Thyroid gland (tissue), 4 donors: ENCODE results near the gene RASSF8. TPM values are rescaled to one million over a fixed set of nuclear protein-coding genes. Genes with fewer than 3 reads are reported as not detected.

ENCODE experiments used
- DNase-seq, 2 donors: peaks; one replicate each; pipeline ENCODE4 v3.0.0-alpha.2; 2019
- H3K27ac ChIP-seq, 3 donors: fragments of 200-600 bp; sonication (generic); 1 replicate in 2 of 3; 2 replicates in 1 of 3; pipeline ENCODE4 v1.5.1; 2016 to 2019; ENCODE audit warnings: mild to moderate bottlenecking in 1 of 3, moderate library complexity in 1 of 3
- H3K27me3 ChIP-seq: fragments of 200-600 bp; sonication (generic); one replicate; pipeline ENCODE4 v1.5.1; 2019
- H3K36me3 ChIP-seq, 2 donors: fragments of 200-600 bp; sonication (generic); one replicate each; pipeline ENCODE4 v1.5.1; 2016 to 2019
- H3K4me1 ChIP-seq, 2 donors: fragments of 200-600 bp; sonication (generic); one replicate each; pipeline ENCODE4 v1.5.1; 2017 to 2019
- H3K4me3 ChIP-seq, 3 donors: fragments of 200-600 bp; sonication (generic); replicated peaks in 1 of 3; 1 replicate in 2 of 3; 2 replicates in 1 of 3; pipeline ENCODE4 v1.5.1; 2016; ENCODE audit warnings: mild to moderate bottlenecking in 1 of 3
- H3K9me3 ChIP-seq: fragments of 200-600 bp; sonication (generic); one replicate; pipeline ENCODE4 v1.5.1; 2017
- POLR2A ChIP-seq, 2 donors: fragments of 450-650 bp; IDR thresholded peaks; one replicate each; pipeline ENCODE4 v1.6.1; 2017; ENCODE audit warnings: antibody characterized with exemption in 2 of 2, mild to moderate bottlenecking in 2 of 2, moderate library complexity in 1 of 2
- WGBS, 2 donors: methylation state at CpG; one replicate each; pipeline ENCODE4 v1.1.5; 2017; 5-methylcytosine and 5-hydroxymethylcytosine counted together
- intact Hi-C: fragments of 100-400 bp; cut with DNase I; formaldehyde crosslinking; loops from one replicate; pipeline ENCODE4 v1.15.1; 2023
- total RNA-seq, 4 donors: library from RNA; depleted of rRNA; stranded (reverse); fragments of >200 nt; gene quantifications; one replicate each; pipeline ENCODE4 v1.2.3, GENCODE V29; 2016
- TF ChIP-seq, protein P1 (sequence below), 6 experiments: fragments of 200-600 bp in 3 of 6; fragments of 450-650 bp in 3 of 6; sonication (generic) in 3 of 6; IDR thresholded peaks; one replicate each; pipeline ENCODE4 v1.5.1; 2016 to 2019; ENCODE audit warnings: antibody characterized with exemption in 6 of 6, mild to moderate bottlenecking in 2 of 6, inconsistent platforms in 1 of 6, moderate library complexity in 1 of 6

Gene RASSF8
- total RNA-seq, 4 donors from 2014 or later: 20.1 to 69.1 (median 33.5) TPM

DNA sequence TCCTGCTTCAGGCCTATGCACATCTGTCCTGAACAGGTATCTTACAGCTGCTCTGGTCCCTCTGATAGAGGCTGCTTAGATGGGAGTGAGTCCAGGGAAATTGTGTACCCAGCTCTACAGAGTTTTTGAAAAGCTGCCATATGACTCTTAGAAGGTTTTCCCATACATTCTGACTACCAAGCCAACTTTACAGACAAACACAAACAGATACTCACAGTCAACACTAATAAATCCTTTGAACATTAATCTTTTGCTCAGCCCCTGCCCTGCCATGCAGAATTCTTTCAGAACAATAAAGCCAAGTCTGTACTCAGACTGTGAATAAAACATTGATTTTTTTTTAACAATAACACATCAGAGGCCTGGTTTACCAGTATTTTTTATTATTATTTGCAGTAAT lies 21.4 kb upstream of the RASSF8 start:
- no peaks in the 10 kb centered on the region for H3K9me3 ChIP-seq

DNA sequence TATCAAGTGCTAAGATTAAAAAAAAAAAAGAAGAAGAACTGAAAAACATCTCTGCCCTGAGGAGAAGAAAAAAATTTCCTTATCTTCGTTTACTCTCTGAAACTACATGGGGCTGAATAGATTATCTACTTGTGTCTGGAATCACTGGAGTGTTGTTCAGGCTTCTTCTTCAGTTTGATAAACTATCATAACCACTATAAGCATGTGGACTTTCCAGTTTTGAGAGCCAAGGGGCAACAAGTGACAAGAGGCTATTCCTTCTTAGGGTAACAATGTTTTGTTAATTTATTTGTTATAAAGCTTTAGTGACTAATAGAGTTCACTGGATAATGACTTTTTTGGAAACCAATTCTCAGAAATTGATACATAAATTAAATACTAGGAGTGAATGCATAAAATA lies 19.9 kb upstream of the RASSF8 start:
- no peaks in the 10 kb centered on the region for H3K36me3 ChIP-seq
- H3K4me1 ChIP-seq: no peaks in the 10 kb centered on the region
- TF ChIP-seq POLR2A (IDR thresholded peaks at IDR 0.05): no peak
- TF ChIP-seq, protein P1, sequence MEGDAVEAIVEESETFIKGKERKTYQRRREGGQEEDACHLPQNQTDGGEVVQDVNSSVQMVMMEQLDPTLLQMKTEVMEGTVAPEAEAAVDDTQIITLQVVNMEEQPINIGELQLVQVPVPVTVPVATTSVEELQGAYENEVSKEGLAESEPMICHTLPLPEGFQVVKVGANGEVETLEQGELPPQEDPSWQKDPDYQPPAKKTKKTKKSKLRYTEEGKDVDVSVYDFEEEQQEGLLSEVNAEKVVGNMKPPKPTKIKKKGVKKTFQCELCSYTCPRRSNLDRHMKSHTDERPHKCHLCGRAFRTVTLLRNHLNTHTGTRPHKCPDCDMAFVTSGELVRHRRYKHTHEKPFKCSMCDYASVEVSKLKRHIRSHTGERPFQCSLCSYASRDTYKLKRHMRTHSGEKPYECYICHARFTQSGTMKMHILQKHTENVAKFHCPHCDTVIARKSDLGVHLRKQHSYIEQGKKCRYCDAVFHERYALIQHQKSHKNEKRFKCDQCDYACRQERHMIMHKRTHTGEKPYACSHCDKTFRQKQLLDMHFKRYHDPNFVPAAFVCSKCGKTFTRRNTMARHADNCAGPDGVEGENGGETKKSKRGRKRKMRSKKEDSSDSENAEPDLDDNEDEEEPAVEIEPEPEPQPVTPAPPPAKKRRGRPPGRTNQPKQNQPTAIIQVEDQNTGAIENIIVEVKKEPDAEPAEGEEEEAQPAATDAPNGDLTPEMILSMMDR (IDR thresholded peaks at IDR 0.05): no peak
- no peak overlapping the region for H3K4me3 ChIP-seq
- 51 to 66% methylated on average over 1 of the region's 1 CpG for WGBS, 2 donors
- H3K27ac ChIP-seq: no peak overlapping the region
- no peaks in the 10 kb centered on the region for H3K27me3 ChIP-seq
- H3K9me3 ChIP-seq: no peaks in the 10 kb centered on the region
- no peak for DNase-seq
- intact Hi-C loops: no loop called here

More for the DNA sequence above, 21.4 kb upstream of the RASSF8 start:
- no peak overlapping the region for H3K27ac ChIP-seq
- DNase-seq: no peak
- H3K27me3 ChIP-seq: no peaks in the 10 kb centered on the region
- no peak overlapping the region for H3K4me3 ChIP-seq
- no peaks in the 10 kb centered on the region for H3K4me1 ChIP-seq
- TF ChIP-seq, protein P1 (IDR thresholded peaks at IDR 0.05): no peak
- TF ChIP-seq POLR2A (IDR thresholded peaks at IDR 0.05): no peak
- intact Hi-C loops: no loop called here
- no peaks in the 10 kb centered on the region for H3K36me3 ChIP-seq

DNA sequence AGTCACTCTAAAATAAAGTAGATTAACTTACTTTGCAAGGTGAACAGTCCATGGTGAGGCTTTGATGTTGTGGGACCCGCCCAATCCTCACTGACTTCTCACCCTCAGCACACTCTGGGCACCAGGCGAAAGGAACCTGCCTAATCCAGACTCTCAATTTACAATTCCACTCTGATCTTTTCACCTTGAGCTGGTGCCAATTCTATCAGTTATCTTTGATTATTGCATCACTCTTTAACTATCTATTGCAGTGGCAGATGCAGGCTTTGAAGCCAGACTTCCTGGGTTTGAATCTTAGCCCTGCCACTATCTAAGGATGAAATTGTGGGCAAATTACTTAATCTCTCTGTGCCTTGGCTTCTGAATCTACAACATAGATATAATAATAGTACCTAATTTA lies 18.9 kb upstream of the RASSF8 start:
- Histone ChIP-seq H3K36me3 (no peaks in the 10 kb centered on the region), H3K4me3 (no peak overlapping the region), H3K27ac (no peak overlapping the region), H3K27me3 (no peaks in the 10 kb centered on the region), H3K4me1 (no peaks in the 10 kb centered on the region), H3K9me3 (no peaks in the 10 kb centered on the region)
- TF ChIP-seq, protein P1 (IDR thresholded peaks at IDR 0.05): no peak
- no peak for TF ChIP-seq POLR2A (IDR thresholded peaks at IDR 0.05)
- 97% methylated on average over 2 of the region's 2 CpGs for WGBS, 2 donors
- intact Hi-C loops: no loop called here
- DNase-seq: no peak

DNA sequence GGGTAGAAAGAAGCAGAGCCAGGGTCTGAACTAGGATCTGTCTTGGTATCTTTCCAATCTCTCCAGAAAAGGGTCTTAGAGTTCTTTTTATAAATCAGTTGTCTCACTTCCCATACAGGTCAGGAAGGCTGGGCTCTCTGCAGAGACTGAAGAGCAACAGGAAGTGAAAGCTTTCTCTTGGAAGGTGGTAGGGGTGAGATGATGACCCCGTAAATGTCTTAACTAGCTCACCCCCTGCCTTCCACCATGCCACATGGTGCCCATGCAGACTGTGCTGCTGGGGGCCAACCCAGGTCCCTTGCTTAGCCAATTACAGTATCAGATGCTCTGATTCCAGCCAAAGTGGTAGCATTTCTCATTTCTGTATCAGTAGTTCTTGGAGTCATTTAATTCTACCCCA lies 17.6 kb upstream of the RASSF8 start:
- no peak overlapping the region for H3K27ac ChIP-seq
- no peaks in the 10 kb centered on the region for H3K36me3 ChIP-seq
- no peaks in the 10 kb centered on the region for H3K4me1 ChIP-seq
- no peak for TF ChIP-seq POLR2A (IDR thresholded peaks at IDR 0.05)
- TF ChIP-seq, protein P1 (IDR thresholded peaks at IDR 0.05): no peak
- no peaks in the 10 kb centered on the region for H3K9me3 ChIP-seq
- H3K4me3 ChIP-seq: no peak overlapping the region
- no peaks in the 10 kb centered on the region for H3K27me3 ChIP-seq
- intact Hi-C loops: no loop called here
- no peak for DNase-seq
- WGBS, 2 donors: 86 to 89% methylated on average over 1 of the region's 1 CpG

DNA sequence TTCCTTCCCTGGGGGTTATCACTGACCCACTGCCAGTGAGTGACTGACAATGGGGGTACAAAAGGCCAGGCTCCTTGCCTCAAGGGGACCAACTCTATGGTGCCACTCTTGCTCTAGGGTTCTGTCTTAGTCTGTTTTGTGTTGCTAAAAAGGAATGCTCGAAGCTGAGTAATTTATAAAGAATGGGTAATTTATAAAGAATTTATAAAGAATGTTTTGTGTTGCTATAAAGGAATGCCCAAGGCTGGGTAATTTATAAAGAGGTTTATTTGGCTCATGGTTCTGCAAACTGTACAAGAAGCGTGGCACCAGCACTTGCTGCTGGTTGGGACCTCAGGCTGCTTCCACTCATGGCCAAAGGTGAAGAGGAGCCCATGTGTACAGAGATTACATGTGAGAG lies 15.8 kb upstream of the RASSF8 start:
- intact Hi-C loops: no loop called here
- H3K36me3 ChIP-seq: no peaks in the 10 kb centered on the region
- H3K27me3 ChIP-seq: no peaks in the 10 kb centered on the region
- no peak overlapping the region for H3K4me3 ChIP-seq
- H3K4me1 ChIP-seq: no peaks in the 10 kb centered on the region
- 91 to 95% methylated on average over 2 of the region's 2 CpGs for WGBS, 2 donors
- no peak for TF ChIP-seq POLR2A (IDR thresholded peaks at IDR 0.05)
- TF ChIP-seq, protein P1 (IDR thresholded peaks at IDR 0.05): no peak
- no peak overlapping the region for H3K27ac ChIP-seq
- no peak for DNase-seq
- H3K9me3 ChIP-seq: no peaks in the 10 kb centered on the region
